GM21390 (cell line): ENCODE results near the gene RAB12.
A peak's percentile ranks its signal among the peaks of the same experiment; 100 is the strongest.
"Not testable (repeated sequence)": the region's sequence is repeated elsewhere in the genome, so short reads cannot be mapped to it uniquely, and the experiment has no call there.

Experiments used
- ATAC-seq: cut with Tn5 transposase; IDR thresholded peaks from one replicate; pipeline ENCODE4 v1.9.1; 2021; ENCODE audit not compliant: unreplicated experiment

Gene RAB12

GRCh38 chr18:8611916-8612576 lies 2.8 kb downstream of the RAB12 start:
- no peak for ATAC-seq

- no peak for ATAC-seq
Observed at GRCh38 chr18:8614875-8615274, 5.6 kb downstream of the RAB12 start.

GRCh38 chr18:8615397-8616027 lies 6.3 kb downstream of the RAB12 start:
- no peak for ATAC-seq

- no peak for ATAC-seq
Observed at GRCh38 chr18:8616028-8616401, 6.8 kb downstream of the RAB12 start.

GRCh38 chr18:8617907-8618306 lies 8.7 kb downstream of the RAB12 start:
- ATAC-seq, result no peak

GRCh38 chr18:8619041-8619440 lies 9.8 kb downstream of the RAB12 start:
- no peak for ATAC-seq

GRCh38 chr18:8619835-8620577 lies 10.8 kb downstream of the RAB12 start:
- ATAC-seq, result no peak

- no peak for ATAC-seq
Observed at GRCh38 chr18:8620845-8621244, 11.6 kb downstream of the RAB12 start.

- not testable (repeated sequence) for ATAC-seq
Observed at GRCh38 chr18:8622625-8623024, 13.4 kb downstream of the RAB12 start.

- ATAC-seq, result peak; percentile 68
Observed at GRCh38 chr18:8623549-8624106, 14.4 kb downstream of the RAB12 start.

GRCh38 chr18:8625461-8626092 lies 16.3 kb downstream of the RAB12 start:
- no peak for ATAC-seq

GRCh38 chr18:8626414-8627106 lies 17.3 kb downstream of the RAB12 start:
- no peak for ATAC-seq

GRCh38 chr18:8627107-8627472 lies 17.9 kb downstream of the RAB12 start:
- no peak for ATAC-seq

- no peak for ATAC-seq
Observed at GRCh38 chr18:8627540-8627939, 18.3 kb downstream of the RAB12 start.

- no peak for ATAC-seq
Observed at GRCh38 chr18:8629602-8630001, 20.4 kb downstream of the RAB12 start.

GRCh38 chr18:8630546-8630945 lies 21.3 kb downstream of the RAB12 start:
- no peak for ATAC-seq

GRCh38 chr18:8631265-8631664 lies 22.0 kb downstream of the RAB12 start:
- ATAC-seq, result no peak

GRCh38 chr18:8632386-8632785 lies 23.1 kb downstream of the RAB12 start:
- ATAC-seq, result no peak

GRCh38 chr18:8634508-8634907 lies 25.3 kb downstream of the RAB12 start:
- ATAC-seq, result no peak

- no peak for ATAC-seq
Observed at GRCh38 chr18:8635087-8635486, 25.9 kb downstream of the RAB12 start.

GRCh38 chr18:8639762-8640161 lies 30.5 kb downstream of the RAB12 start:
- no peak for ATAC-seq
